Mammary epithelial cell (primary cell): Measurements from ENCODE around the gene EPHA6.

ENCODE experiments used
- CTCF ChIP-seq, 2 donors: IDR thresholded peaks in 1 of 2; conservative IDR thresholded peaks in 1 of 2; 2 replicates each; pipeline ENCODE4 v1.5.1; 2011 to 2012; ENCODE audit warnings: inconsistent platforms in 2 of 2, low read length in 2 of 2, mild to moderate bottlenecking in 2 of 2, control low read depth in 1 of 2, low read depth in 1 of 2; ENCODE audit not compliant: insufficient read depth in 1 of 2; ENCODE audit errors: extremely low read depth in 1 of 2
- EZH2 ChIP-seq: IDR thresholded peaks from 2 replicates; pipeline ENCODE4 v1.6.1; 2012; ENCODE audit warnings: low read length, inconsistent platforms, borderline replicate concordance

GRCh38 chr3:97066531-97066930 lies 252.1 kb downstream of the EPHA6 start:
- TF ChIP-seq CTCF (conservative IDR thresholded peaks at IDR 0.05 in 1 of 2, IDR thresholded peaks at IDR 0.05 in 1 of 2; ENCODE audit: extremely low read depth in 1 of 2, insufficient read depth in 1 of 2, low read depth in 1 of 2, low read length in 2 of 2) (no peak), EZH2 (no peak)
